Karpas-422 (cell line): ENCODE data around the gene SLC7A10. TPM values are rescaled to one million over a fixed set of nuclear protein-coding genes. Genes with fewer than 3 reads are reported as not detected.

ENCODE experiments used
- total RNA-seq: library from RNA; depleted of rRNA; stranded (reverse); fragments of >200 nt; shearing (Covaris generic); gene quantifications from 2 replicates; pipeline ENCODE4 v1.2.3, GENCODE V29; 2014; ENCODE audit warnings: low replicate concordance; rRNA removed

SLC7A10 gene
- total RNA-seq, 1 experiment from 2014 or later, result not detected

Other genes with a start within 250 kb of the SLC7A10 start
- gene RHPN2, start 161.0 kb downstream of the SLC7A10 start, total RNA-seq, result 2.8 and 4.3 TPM in 2 replicates
- 2.9 and 3.4 TPM in 2 replicates for gene GPATCH1, start 144.7 kb downstream of the SLC7A10 start, total RNA-seq
- gene WDR88, start 93.7 kb downstream of the SLC7A10 start, total RNA-seq, result not detected in 2 replicates
- gene LRP3, start 31.5 kb downstream of the SLC7A10 start, total RNA-seq, result not detected in 2 replicates
- not detected in 2 replicates for gene CEBPA, start 76.7 kb upstream of the SLC7A10 start, total RNA-seq
- 42.7 and 47.3 TPM in 2 replicates for gene CEBPG, start 147.9 kb upstream of the SLC7A10 start, total RNA-seq